A549 (cell line): Measurements from ENCODE around the gene CLCF1. TPM values are rescaled to one million over a fixed set of nuclear protein-coding genes. Genes with fewer than 3 reads are reported as not detected.
A peak's percentile ranks its signal among the peaks of the same experiment; 100 is the strongest.

Experiments used
- ATAC-seq, 2 experiments: fragments of 200-7000 bp in 1 of 2; fragments of >200 bp in 1 of 2; cut with Nextera tagmentation in 1 of 2; cut with Tn5 transposase in 1 of 2; 3 replicates each; pipeline versions ENCODE4 v1.8.0 to v1.9.1; 2018 to 2020; ENCODE audit warnings: mild to moderate bottlenecking in 1 of 2, moderate library complexity in 1 of 2
- CTCF ChIA-PET: fragments of 300-600 bp; sonication (Branson Sonifier 250); formaldehyde crosslinking; extraction: SDS; loops from one replicate; lab custom pipeline; 2021; ENCODE audit warnings: antibody characterized with exemption, inconsistent platforms; lab: Yijun Ruan, JAX
- POLR2A ChIA-PET: fragments of 350-600 bp; formaldehyde crosslinking; extraction: SDS; loops from one replicate; lab custom pipeline; 2021; ENCODE audit warnings: antibody characterized with exemption, inconsistent platforms; lab: Yijun Ruan, JAX
- DNase-seq, 2 experiments: peaks; one replicate each; pipeline versions ENCODE4 v3.0.0 to v3.0.0-alpha.2; 2011 to 2016; ENCODE audit warnings: low read depth in 1 of 2, low spot score in 1 of 2
- FAIRE-seq: peaks from 2 replicates; lab custom pipeline; 2011; peaks lifted over from hg19 to GRCh38; lab: Jason Lieb, UNC
- H3K27ac ChIP-seq, 2 experiments: fragments of >200 bp; sonication (Bioruptor Twin); formaldehyde crosslinking; 3 replicates each; pipeline ENCODE4 v1.5.1; 2016 to 2017
- H3K4me1 ChIP-seq: fragments of >200 bp; sonication (Bioruptor Twin); formaldehyde crosslinking; 3 replicates; pipeline ENCODE4 v1.6.1; 2016
- H3K4me2 ChIP-seq: fragments of >200 bp; sonication (Bioruptor Twin); formaldehyde crosslinking; 3 replicates; pipeline ENCODE4 v1.6.1; 2016
- H3K4me3 ChIP-seq: fragments of >200 bp; sonication (Bioruptor Twin); formaldehyde crosslinking; 3 replicates; pipeline ENCODE4 v1.5.1; 2016
- H3K9me3 ChIP-seq: fragments of >200 bp; sonication (Bioruptor Twin); formaldehyde crosslinking; 3 replicates; pipeline ENCODE4 v1.6.1; 2016
- BHLHE40 ChIP-seq: IDR thresholded peaks from 2 replicates; pipeline ENCODE4 v1.6.1; 2012; ENCODE audit warnings: low read depth, low read length, inconsistent platforms
- CBX2 ChIP-seq: fragments of 200-600 bp; sonication (generic); IDR thresholded peaks from 2 replicates; pipeline ENCODE4 v1.6.1; 2016; ENCODE audit warnings: low read depth, mild to moderate bottlenecking, borderline replicate concordance
- CTCF ChIP-seq: fragments of >200 bp; sonication (Bioruptor Twin); formaldehyde crosslinking; IDR thresholded peaks from 3 replicates; pipeline ENCODE4 v1.5.1; 2016
- E2F6 ChIP-seq: IDR thresholded peaks from 2 replicates; pipeline ENCODE4 v1.6.1; 2012; ENCODE audit warnings: low read depth, borderline replicate concordance
- EHF ChIP-seq: fragments of 250-450 bp; sonication (Bioruptor Pico); IDR thresholded peaks from 2 replicates; pipeline ENCODE4 v1.5.0; 2020; ENCODE audit warnings: mild to moderate bottlenecking
- EP300 ChIP-seq, 2 experiments: fragments of >200 bp; sonication (Bioruptor Twin); formaldehyde crosslinking; IDR thresholded peaks; 2 replicates in 1 of 2; 3 replicates in 1 of 2; pipeline ENCODE4 v1.6.1; 2016 to 2017
- ESRRA ChIP-seq: fragments of 150-350 bp; IDR thresholded peaks from 2 replicates; pipeline ENCODE4 v1.6.1; 2014; ENCODE audit warnings: mild to moderate bottlenecking, low read length, borderline replicate concordance
- FOSB ChIP-seq: fragments of 250-450 bp; sonication (Bioruptor Pico); IDR thresholded peaks from 2 replicates; pipeline ENCODE4 v1.5.0; 2020; ENCODE audit warnings: mild to moderate bottlenecking, moderate library complexity
- HDAC2 ChIP-seq: fragments of 200-600 bp; sonication (generic); IDR thresholded peaks from 2 replicates; pipeline ENCODE4 v1.6.1; 2016
- HES2 ChIP-seq: fragments of >200 bp; sonication (Bioruptor Twin); formaldehyde crosslinking; IDR thresholded peaks from 2 replicates; pipeline ENCODE4 v1.6.1; 2016
- HMGXB4 ChIP-seq: fragments of 250-450 bp; sonication (Bioruptor Pico); IDR thresholded peaks from 2 replicates; pipeline ENCODE4 v1.5.0; 2021; ENCODE audit warnings: mild to moderate bottlenecking, moderate library complexity, borderline replicate concordance
- HOXA7 ChIP-seq: fragments of 250-450 bp; sonication (Bioruptor Pico); IDR thresholded peaks from 2 replicates; pipeline ENCODE4 v1.5.0; 2020; ENCODE audit warnings: mild to moderate bottlenecking, moderate library complexity
- HOXB13 ChIP-seq: fragments of 250-450 bp; sonication (Bioruptor Pico); IDR thresholded peaks from 2 replicates; pipeline ENCODE4 v1.5.0; 2020; ENCODE audit warnings: low read depth, mild to moderate bottlenecking, moderate library complexity
- JUN ChIP-seq, 2 experiments: fragments of >200 bp; sonication (Bioruptor Twin); formaldehyde crosslinking; IDR thresholded peaks; 2 replicates in 1 of 2; 3 replicates in 1 of 2; pipeline ENCODE4 v1.6.1; 2016 to 2017
- JUNB ChIP-seq: fragments of >200 bp; sonication (Bioruptor Twin); formaldehyde crosslinking; IDR thresholded peaks from 2 replicates; pipeline ENCODE4 v1.6.1; 2016
- KDM1A ChIP-seq: fragments of 200-600 bp; sonication (generic); IDR thresholded peaks from 2 replicates; pipeline ENCODE4 v1.6.1; 2016; ENCODE audit warnings: low read depth, mild to moderate bottlenecking
- MAX ChIP-seq: IDR thresholded peaks from 2 replicates; pipeline ENCODE4 v1.6.1; 2012
- NFE2L2 ChIP-seq: fragments of 150-350 bp; conservative IDR thresholded peaks from 2 replicates; pipeline ENCODE4 v1.6.1; 2014; ENCODE audit warnings: low read length
- NPAS2 ChIP-seq: fragments of 250-450 bp; sonication (Bioruptor Pico); IDR thresholded peaks from 2 replicates; pipeline ENCODE4 v1.8.0; 2022; ENCODE audit warnings: mild to moderate bottlenecking, moderate library complexity, borderline replicate concordance
- NR3C1 ChIP-seq: fragments of >200 bp; sonication (Bioruptor Twin); formaldehyde crosslinking; IDR thresholded peaks from 3 replicates; pipeline ENCODE4 v1.6.1; 2017
- RAD21 ChIP-seq, 2 experiments: fragments of >200 bp in 1 of 2; sonication (Bioruptor Twin) in 1 of 2; formaldehyde crosslinking in 1 of 2; IDR thresholded peaks in 1 of 2; conservative IDR thresholded peaks in 1 of 2; 2 replicates in 1 of 2; 3 replicates in 1 of 2; pipeline ENCODE4 v1.6.1; 2012 to 2018; ENCODE audit warnings: inconsistent platforms in 1 of 2
- RARB ChIP-seq: fragments of 250-450 bp; sonication (Bioruptor Pico); IDR thresholded peaks from 2 replicates; pipeline ENCODE4 v1.8.0; 2021; ENCODE audit warnings: mild to moderate bottlenecking, moderate library complexity
- RFX5 ChIP-seq: fragments of 450-650 bp; IDR thresholded peaks from 2 replicates; pipeline ENCODE4 v1.7.1; 2014; ENCODE audit warnings: antibody characterized with exemption, mild to moderate bottlenecking, moderate library complexity
- ZNF302 ChIP-seq: fragments of 250-450 bp; sonication (Bioruptor Pico); IDR thresholded peaks from 2 replicates; pipeline ENCODE4 v1.9.0; 2021; ENCODE audit warnings: inconsistent platforms, mild to moderate bottlenecking, moderate library complexity
- ZSCAN20 ChIP-seq: fragments of 250-450 bp; sonication (Bioruptor Pico); IDR thresholded peaks from 2 replicates; pipeline ENCODE4 v1.8.0; 2022; ENCODE audit warnings: mild to moderate bottlenecking, moderate library complexity
- WGBS: methylation state at CpG from one replicate; pipeline ENCODE4 v1.1.6; 2017; ENCODE audit errors: missing lambda C conversion rate; 5-methylcytosine and 5-hydroxymethylcytosine counted together
- polyA plus RNA-seq, 4 experiments: library from polyadenylated mRNA; depleted of rRNA in 3 of 4; stranded (reverse); fragments of >200 nt; fragmentation: RNase III in 1 of 4; extraction: RNeasy Plus Mini Kit Qiagen cat#74134 plus additional on column Dnase treatment in 1 of 4; gene quantifications; 2 replicates in 3 of 4; 3 replicates in 1 of 4; pipeline ENCODE4 v1.2.3, GENCODE V29; 2011 to 2017

Gene CLCF1
- polyA plus RNA-seq, 2 of the 4 experiments (the other 2 are of a cell fraction) = 23.9 to 31.0 TPM

- H3K9me3 ChIP-seq = no peaks in the 10 kb centered on the region
- DNase-seq (no peak), FAIRE-seq (no peak), ATAC-seq (peak in 1 of 2 experiments; percentile 8; a peak in 1 of 6 replicates)
- H3K4me1 ChIP-seq = peaks cover 28% of the 10 kb centered on the region
- 76% methylated on average over 2 of the region's 2 CpGs for WGBS
- H3K4me2 ChIP-seq = no peak overlapping the region
- no peak overlapping the region for H3K4me3 ChIP-seq
- TF ChIP-seq RARB (CRISPR knock-in tag) = no peak
- no peak for TF ChIP-seq MAX
- TF ChIP-seq ZSCAN20 (CRISPR knock-in tag) = no peak
- TF ChIP-seq RAD21 (conservative IDR thresholded peaks at IDR 0.05 in 1 of 2, IDR thresholded peaks at IDR 0.05 in 1 of 2) = no peak
- TF ChIP-seq BHLHE40 = no peak
- no peak for TF ChIP-seq HOXA7 (CRISPR knock-in tag)
- no peak for TF ChIP-seq HDAC2
- no peak for TF ChIP-seq EHF (CRISPR knock-in tag)
- TF ChIP-seq JUN (IDR thresholded peaks at IDR 0.05) = no peak
- no peak for TF ChIP-seq E2F6
- no peak for TF ChIP-seq KDM1A
- TF ChIP-seq CBX2 = no peak
- no peak for TF ChIP-seq EP300 (IDR thresholded peaks at IDR 0.05)
- TF ChIP-seq CTCF = no peak
- ChIA-PET CTCF (interaction anchor here (0.7 to 4.0 kb wide), 8 partner anchors 11 to 140 kb away, joined by 3 to 36 read pairs (median 5); partner anchors contain the start of genes PPP1CA and TBC1D10C), POLR2A (interaction anchor here (0.8 kb wide), 1 partner anchor 11 kb away, joined by 3 read pairs; the partner anchor contains the start of gene PPP1CA)
- no peak overlapping the region for H3K27ac ChIP-seq
Observed at GRCh38 chr11:67413266-67413849, 40.0 kb upstream of the CLCF1 start.

GRCh38 chr11:67412495-67413179 is 39.2 kb upstream of the CLCF1 start:
- FAIRE-seq (no peak), DNase-seq (no peak), ATAC-seq (no peak)
- ChIA-PET CTCF (interaction anchor here (0.7 to 4.0 kb wide), 6 partner anchors 10 to 95 kb away, joined by 3 to 36 read pairs (median 6); partner anchors contain the start of genes PPP1CA and TBC1D10C), POLR2A (no interaction called here)
- no peak overlapping the region for H3K4me3 ChIP-seq
- no peaks in the 10 kb centered on the region for H3K9me3 ChIP-seq
- no peak overlapping the region for H3K27ac ChIP-seq
- H3K4me2 ChIP-seq = no peak overlapping the region
- TF ChIP-seq HMGXB4 = no peak
- TF ChIP-seq HOXA7 (CRISPR knock-in tag) = no peak
- no peak for TF ChIP-seq JUN (IDR thresholded peaks at IDR 0.05)
- no peak for TF ChIP-seq RAD21 (conservative IDR thresholded peaks at IDR 0.05 in 1 of 2, IDR thresholded peaks at IDR 0.05 in 1 of 2)
- TF ChIP-seq HOXB13 (CRISPR knock-in tag) = no peak
- no peak for TF ChIP-seq NR3C1
- TF ChIP-seq NFE2L2 = no peak
- TF ChIP-seq ZNF302 (CRISPR knock-in tag) = no peak
- no peak for TF ChIP-seq JUNB
- TF ChIP-seq MAX = no peak
- TF ChIP-seq RFX5 = no peak
- TF ChIP-seq ESRRA = no peak
- TF ChIP-seq HES2 = no peak
- TF ChIP-seq FOSB (CRISPR knock-in tag) = no peak
- no peak for TF ChIP-seq NPAS2 (CRISPR knock-in tag)
- H3K4me1 ChIP-seq = peaks cover 28% of the 10 kb centered on the region
- WGBS = 56% methylated on average over 9 of the region's 9 CpGs
